HG03378 (cell line): ENCODE results near the gene PSPN.

ENCODE experiments used
- ATAC-seq: cut with Tn5 transposase; IDR thresholded peaks from one replicate; pipeline ENCODE4 v1.9.1; 2021; ENCODE audit warnings: mild to moderate bottlenecking, moderate library complexity; ENCODE audit not compliant: unreplicated experiment

PSPN gene

DNA sequence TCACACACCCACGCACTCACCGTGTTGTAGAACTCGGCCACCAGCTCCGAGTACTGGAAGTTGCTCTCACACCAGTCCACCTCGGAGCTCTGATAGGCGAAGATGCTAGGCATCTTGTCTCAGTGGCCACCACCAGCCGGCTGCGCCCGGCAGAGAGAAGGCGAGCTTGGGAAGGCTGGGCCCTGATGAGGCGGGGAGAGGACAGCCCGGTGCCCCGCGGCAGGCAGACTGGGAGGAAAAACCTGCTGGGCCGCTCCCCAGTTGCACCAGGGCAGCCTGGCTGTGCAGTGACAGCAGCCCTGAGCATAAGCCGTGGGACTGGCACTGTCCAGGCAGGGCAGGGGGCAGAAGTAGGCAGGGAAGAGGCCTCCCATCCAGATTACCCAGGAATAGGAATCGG, 42.3 kb downstream of the PSPN start, which contains the start of gene ACER1:
Gene ACER1, minus strand, starts transcription at position 174 of the 400 bp plus-strand sequence. Its CDS starts 61 bp downstream, at position 113.
- no peak for ATAC-seq

- no peak for ATAC-seq
Measured at GRCh38 chr19:6326815-6327214, 48.9 kb downstream of the PSPN start.

DNA sequence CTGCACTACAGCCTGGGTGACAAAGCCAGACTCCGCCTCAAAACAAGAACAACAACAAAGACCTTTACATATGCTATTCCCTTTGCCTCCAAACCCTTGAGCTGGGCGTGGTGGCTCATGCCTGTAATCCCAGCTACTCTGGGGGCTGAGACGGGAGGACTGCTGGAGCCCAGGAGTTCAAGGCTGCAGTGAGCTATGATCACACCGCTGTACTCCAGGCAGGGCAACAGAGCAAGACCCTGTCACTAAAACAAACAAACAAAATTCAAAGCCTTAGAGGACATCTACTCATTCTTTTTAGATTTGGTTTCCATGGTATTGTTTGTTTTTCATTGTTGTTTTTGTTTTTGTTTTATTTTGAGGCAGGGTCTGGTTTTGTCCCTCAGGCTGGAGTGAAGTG, 50.1 kb downstream of the PSPN start:
- no peak for ATAC-seq
